Measurements from ENCODE around the gene PSMC2. TPM values are rescaled to one million over a fixed set of nuclear protein-coding genes. Genes with fewer than 3 reads are reported as not detected.

The PSMC2 gene
- total and polyA plus RNA-seq, 2 of the 4 experiments (the other 2 are of a cell fraction), result 184 to 311 TPM

DNA sequence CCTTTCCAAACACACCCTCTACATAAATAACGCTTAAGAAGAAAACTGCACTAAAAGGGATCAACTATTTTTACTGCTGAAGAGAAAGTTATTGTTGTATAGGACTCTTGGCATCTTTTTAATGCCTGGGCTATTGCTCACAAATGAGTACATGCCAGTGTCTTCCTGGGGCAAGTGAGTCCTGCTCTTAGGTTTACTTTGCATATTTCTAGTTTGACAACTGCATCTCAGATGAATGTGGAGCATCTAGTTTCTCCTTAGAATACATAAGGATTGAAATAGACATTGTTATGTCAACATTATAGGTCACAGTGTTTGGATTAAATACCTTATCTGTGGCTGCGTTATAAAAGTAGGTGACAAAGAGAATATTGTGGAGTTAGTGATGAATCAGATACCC is 44.5 kb downstream of the PSMC2 start:
- Histone ChIP-seq H3K18ac (ENCODE audit: low read depth, low read length) (no peak overlapping the region), H2AK9ac (replicated peaks; ENCODE audit: low read depth, low read length, poor library complexity) (no peak overlapping the region), H3K9me3 (ENCODE audit: control insufficient read depth, insufficient read depth, low read length) (no peaks in the 10 kb centered on the region), H3K23ac (ENCODE audit: low read depth, low read length) (no peak overlapping the region), H3K9ac (ENCODE audit: low read depth, low read length) (no peak overlapping the region), H3K27ac (ENCODE audit: insufficient read depth, low read length) (no peak overlapping the region), H4K5ac (ENCODE audit: low read depth, low read length) (no peak overlapping the region), H3K4me3 (ENCODE audit: insufficient read depth, low read depth, low read length) (no peak overlapping the region), H2BK120ac (ENCODE audit: low read depth, low read length) (no peak overlapping the region), H3K4me1 (ENCODE audit: control insufficient read depth, insufficient read depth, low read length) (no peaks in the 10 kb centered on the region), H2BK20ac (ENCODE audit: low read depth, low read length) (no peak overlapping the region), H2BK5ac (ENCODE audit: low read depth, low read length, poor library complexity, severe bottlenecking) (no peak overlapping the region), H3K27me3 (ENCODE audit: control insufficient read depth, insufficient read depth, low read length) (peaks cover 5% of the 10 kb centered on the region), H4K20me1 (ENCODE audit: insufficient read depth, low read length) (no peaks in the 10 kb centered on the region), H3K14ac (replicated peaks; ENCODE audit: low read depth, low read length) (no peak overlapping the region), H3K79me1 (ENCODE audit: low read depth in 1 of 2, low read length in 2 of 2) (no peaks in the 10 kb centered on the region), H3K4me2 (ENCODE audit: low read depth, low read length) (no peak overlapping the region), H4K91ac (ENCODE audit: insufficient read depth, low read depth, low read length) (no peak overlapping the region), H3K4ac (ENCODE audit: low read depth, low read length) (no peak overlapping the region), H3K9me1 (ENCODE audit: insufficient read depth, low read length) (no peaks in the 10 kb centered on the region), H2AK5ac (ENCODE audit: low read depth, low read length) (no peak overlapping the region), H3K56ac (ENCODE audit: extremely low read depth, insufficient read depth, low read length) (no peak overlapping the region), H4K8ac (ENCODE audit: low read depth in 2 of 2, low read length in 2 of 2) (no peak overlapping the region), H2BK15ac (ENCODE audit: low read depth, low read length) (no peak overlapping the region), H3K36me3 (ENCODE audit: control insufficient read depth, insufficient read depth, low read length) (no peaks in the 10 kb centered on the region), H2AFZ (replicated peaks; ENCODE audit: low read length, poor library complexity) (no peak overlapping the region)
- ChIA-PET POLR2A (ENCODE audit: unreplicated experiment) (no interaction called here), CTCF (interaction anchor here (0.6 kb wide), 1 partner anchor 57 kb away, joined by 4 read pairs; no protein-coding TSS in a partner anchor)
- TF ChIP-seq, protein P1, sequence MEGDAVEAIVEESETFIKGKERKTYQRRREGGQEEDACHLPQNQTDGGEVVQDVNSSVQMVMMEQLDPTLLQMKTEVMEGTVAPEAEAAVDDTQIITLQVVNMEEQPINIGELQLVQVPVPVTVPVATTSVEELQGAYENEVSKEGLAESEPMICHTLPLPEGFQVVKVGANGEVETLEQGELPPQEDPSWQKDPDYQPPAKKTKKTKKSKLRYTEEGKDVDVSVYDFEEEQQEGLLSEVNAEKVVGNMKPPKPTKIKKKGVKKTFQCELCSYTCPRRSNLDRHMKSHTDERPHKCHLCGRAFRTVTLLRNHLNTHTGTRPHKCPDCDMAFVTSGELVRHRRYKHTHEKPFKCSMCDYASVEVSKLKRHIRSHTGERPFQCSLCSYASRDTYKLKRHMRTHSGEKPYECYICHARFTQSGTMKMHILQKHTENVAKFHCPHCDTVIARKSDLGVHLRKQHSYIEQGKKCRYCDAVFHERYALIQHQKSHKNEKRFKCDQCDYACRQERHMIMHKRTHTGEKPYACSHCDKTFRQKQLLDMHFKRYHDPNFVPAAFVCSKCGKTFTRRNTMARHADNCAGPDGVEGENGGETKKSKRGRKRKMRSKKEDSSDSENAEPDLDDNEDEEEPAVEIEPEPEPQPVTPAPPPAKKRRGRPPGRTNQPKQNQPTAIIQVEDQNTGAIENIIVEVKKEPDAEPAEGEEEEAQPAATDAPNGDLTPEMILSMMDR (conservative IDR thresholded peaks at IDR 0.05; ENCODE audit: low read depth, low read length), result no peak
- no peak for TF ChIP-seq RFX5 (IDR thresholded peaks at IDR 0.05; ENCODE audit: low read depth, low read length)
- TF ChIP-seq, protein P2, sequence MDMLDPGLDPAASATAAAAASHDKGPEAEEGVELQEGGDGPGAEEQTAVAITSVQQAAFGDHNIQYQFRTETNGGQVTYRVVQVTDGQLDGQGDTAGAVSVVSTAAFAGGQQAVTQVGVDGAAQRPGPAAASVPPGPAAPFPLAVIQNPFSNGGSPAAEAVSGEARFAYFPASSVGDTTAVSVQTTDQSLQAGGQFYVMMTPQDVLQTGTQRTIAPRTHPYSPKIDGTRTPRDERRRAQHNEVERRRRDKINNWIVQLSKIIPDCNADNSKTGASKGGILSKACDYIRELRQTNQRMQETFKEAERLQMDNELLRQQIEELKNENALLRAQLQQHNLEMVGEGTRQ (IDR thresholded peaks at IDR 0.05; ENCODE audit: low read depth, low read length), result no peak
- TF ChIP-seq, protein P3, sequence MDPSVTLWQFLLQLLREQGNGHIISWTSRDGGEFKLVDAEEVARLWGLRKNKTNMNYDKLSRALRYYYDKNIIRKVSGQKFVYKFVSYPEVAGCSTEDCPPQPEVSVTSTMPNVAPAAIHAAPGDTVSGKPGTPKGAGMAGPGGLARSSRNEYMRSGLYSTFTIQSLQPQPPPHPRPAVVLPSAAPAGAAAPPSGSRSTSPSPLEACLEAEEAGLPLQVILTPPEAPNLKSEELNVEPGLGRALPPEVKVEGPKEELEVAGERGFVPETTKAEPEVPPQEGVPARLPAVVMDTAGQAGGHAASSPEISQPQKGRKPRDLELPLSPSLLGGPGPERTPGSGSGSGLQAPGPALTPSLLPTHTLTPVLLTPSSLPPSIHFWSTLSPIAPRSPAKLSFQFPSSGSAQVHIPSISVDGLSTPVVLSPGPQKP (IDR thresholded peaks at IDR 0.05; ENCODE audit: borderline replicate concordance, low read depth, low read length), result no peak
- TF ChIP-seq BHLHE40 (IDR thresholded peaks at IDR 0.05; ENCODE audit: low read depth, low read length), result no peak
- no peak for TF ChIP-seq RCOR1 (IDR thresholded peaks at IDR 0.05; ENCODE audit: insufficient replicate concordance, low read length)
- TF ChIP-seq RAD21 (IDR thresholded peaks at IDR 0.05; ENCODE audit: low read length), result no peak
- BruUV-seq (replicated peaks), result no TSS peak
- intact Hi-C loops (cut with micrococcal nuclease), result no loop called here
- ATAC-seq (ENCODE audit: low read depth), result peak; percentile 64
- peak; percentile 15 for DNase-seq
- WGBS, 2 experiments (ENCODE audit: extremely low coverage in 2 of 2, insufficient read length in 1 of 2), result no CpG with 5 or more reads among the region's 2 CpGs
- dilution Hi-C loops (cut with HindIII; ENCODE audit: low sequenced_read_pairs, unreplicated experiment), result no loop called here
- in situ Hi-C loops (cut with MboI; ENCODE audit: low sequenced_read_pairs), result no loop called here

Measured in IMR-90 (cell line).